Activated T-cell treated with anti-CD3 and anti-CD28 coated beads for 4 hours (primary cell): ENCODE results near the gene KRTAP5-4.
"Not testable (repeated sequence)": the region's sequence is repeated elsewhere in the genome, so short reads cannot be mapped to it uniquely, and the experiment has no call there.

Experiments
- DNase-seq: peaks from one replicate; pipeline ENCODE4 v3.0.0-alpha.2; 2020

KRTAP5-4 gene

DNA sequence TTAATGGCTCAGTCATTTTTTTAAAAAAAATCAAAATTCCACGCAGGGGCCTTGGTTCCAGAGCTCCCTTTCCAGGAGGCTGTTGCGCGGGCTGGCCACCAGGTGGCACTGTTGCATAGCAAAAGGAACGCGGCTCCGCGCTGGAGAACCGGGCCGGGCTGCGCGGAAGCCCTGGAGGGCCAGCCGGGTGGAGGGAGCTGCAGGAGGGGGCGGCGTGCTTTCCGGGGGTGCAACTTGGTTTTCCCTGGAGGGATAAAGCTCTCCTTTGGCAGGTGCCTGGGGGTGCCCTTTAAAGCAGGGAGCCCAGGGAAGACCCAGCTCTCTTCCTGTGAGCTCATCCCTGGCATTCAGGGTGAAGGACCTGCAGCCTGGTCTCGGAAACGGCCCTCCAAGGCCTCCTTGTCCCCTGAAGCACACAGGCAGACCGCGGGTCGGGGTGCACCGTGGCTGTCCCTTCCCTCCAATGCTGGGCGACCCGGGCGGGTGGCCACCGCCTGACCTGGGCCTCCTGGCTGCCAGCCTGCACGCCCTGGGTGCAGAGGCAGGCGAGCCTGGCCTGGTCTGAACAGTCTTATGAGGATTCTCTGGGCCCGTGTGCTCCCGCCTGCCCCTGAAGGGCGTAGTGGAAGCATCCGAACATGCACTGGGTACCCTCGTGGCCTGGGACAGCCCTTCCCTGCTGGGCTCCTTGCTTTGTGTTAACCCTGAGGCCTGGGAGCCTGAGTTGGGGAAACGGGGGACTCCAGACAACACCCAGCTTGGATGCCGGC, 31.0 kb upstream of the KRTAP5-4 start:
- peak; percentile 73 for DNase-seq

DNA sequence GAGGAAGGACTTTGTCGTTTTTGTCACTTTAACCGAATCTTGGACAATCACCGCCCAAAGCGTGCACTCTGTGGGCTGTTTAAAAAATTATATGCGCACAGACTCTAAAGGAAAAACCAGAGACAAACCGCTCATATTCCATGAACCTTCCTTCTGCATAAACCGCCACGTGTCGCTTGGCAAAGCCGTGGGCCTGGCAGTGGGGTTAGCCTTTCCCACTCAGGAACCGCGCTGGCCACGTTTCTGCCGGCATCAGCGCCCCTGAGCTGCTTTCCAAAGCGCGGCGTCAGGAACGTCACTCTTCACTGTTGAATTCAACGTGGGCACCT, 30.5 kb upstream of the KRTAP5-4 start:
- no peak for DNase-seq

DNA sequence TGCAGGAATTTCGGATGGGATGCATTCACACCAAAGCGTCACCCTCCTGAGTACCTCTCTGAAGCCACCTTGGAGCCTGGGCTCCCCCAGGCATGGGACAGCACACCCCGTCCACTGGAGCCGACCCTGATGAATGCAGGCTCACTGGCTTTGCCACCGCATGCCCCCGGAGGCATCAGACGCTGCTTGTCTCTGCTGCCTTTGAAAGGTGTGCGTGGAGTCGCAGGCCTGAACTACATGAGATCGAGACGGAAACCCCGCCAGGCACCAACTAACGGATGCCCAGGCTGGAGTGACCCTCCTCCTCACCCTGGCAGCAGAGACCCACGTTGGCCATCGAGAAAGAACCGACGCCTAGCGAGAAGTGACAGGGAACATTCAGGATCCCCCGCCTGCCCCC, 30.1 kb upstream of the KRTAP5-4 start:
- DNase-seq: no peak

DNA sequence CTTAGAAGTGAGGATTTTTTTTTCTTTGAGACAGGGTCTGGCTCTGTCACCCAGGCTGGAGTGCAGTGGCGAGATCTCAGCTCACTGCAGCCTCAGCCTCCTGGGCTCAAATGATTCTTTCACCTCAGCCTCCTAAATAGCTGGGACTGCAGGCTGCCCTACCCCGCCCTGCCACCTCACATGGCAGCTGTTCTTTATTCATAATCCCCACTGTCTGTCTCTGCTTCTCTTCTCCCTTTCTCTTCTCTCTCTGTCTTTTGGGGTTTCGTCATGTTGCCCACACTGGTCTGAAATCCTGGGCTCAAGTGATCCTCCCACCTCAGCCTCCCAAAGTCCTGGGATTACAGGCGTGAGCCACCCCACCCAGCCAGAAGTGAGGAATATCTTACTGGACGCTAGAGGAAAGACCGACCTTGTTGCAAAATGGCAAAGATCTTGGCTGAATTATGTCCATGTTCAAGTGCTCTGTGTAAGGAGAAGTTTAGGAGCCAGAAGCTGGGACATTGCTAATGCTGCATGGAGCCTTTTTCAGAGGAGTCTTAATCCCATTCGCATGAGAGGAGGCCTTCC, 29.6 kb upstream of the KRTAP5-4 start:
- no peak for DNase-seq

DNA sequence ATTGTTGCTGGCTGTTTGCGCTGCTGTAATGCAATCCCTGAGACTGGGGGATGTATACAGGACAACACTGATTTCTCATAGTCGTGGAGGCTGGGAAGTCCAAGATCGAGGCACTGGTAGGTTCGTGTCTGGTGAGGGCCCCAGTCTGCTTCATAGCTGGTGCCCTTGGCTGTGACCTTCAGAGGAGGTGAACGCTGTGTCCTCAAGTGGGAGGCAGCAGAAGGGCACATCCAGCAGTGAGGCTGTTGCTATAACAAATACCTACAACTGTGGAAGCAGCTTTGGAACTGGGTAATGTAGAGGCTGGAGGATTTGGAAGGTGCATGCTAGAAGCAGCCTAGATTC, 29.0 kb upstream of the KRTAP5-4 start:
- DNase-seq: no peak

DNA sequence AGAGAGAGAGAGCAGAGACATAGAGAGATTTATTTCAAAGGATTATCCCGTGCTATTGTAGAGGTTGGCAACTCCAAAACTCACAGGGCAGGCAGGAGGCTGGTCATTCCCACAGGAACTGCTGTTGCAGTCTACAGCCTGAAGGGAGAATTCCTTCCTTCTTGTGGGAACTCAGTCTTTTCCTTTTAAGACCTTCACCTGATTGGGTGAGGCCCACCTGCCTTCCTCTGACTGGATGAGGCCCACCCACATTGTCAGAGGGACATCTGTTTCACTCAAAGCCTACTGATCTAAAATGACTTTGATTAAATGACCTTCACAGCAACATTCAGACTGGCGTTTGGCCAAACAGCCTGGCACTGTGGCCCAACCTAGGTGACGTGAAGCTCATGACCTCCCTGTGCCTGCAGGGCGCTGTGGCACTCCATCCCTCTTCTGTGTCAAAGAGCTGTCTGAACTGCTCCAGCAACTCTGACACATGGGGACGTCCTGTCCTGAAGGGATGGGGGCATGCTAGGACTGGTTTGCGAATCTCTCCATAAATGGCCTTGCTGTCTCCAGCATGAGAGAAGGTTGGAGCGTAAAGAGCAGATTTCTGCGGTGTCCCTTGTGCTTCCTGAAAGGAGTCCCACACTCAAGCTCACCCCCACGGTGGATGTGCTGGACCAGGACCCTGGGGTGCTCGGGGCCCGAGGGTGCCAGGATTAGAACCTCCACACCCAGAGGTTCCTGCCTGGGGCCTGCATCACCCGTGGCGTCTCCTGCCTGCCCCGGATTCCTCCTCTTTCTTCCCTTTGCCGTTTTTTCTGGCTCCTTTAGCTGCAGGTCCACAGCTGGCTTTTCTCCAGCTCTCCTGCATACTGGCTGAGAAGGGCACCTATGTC, 28.3 kb upstream of the KRTAP5-4 start:
- DNase-seq: no peak

DNA sequence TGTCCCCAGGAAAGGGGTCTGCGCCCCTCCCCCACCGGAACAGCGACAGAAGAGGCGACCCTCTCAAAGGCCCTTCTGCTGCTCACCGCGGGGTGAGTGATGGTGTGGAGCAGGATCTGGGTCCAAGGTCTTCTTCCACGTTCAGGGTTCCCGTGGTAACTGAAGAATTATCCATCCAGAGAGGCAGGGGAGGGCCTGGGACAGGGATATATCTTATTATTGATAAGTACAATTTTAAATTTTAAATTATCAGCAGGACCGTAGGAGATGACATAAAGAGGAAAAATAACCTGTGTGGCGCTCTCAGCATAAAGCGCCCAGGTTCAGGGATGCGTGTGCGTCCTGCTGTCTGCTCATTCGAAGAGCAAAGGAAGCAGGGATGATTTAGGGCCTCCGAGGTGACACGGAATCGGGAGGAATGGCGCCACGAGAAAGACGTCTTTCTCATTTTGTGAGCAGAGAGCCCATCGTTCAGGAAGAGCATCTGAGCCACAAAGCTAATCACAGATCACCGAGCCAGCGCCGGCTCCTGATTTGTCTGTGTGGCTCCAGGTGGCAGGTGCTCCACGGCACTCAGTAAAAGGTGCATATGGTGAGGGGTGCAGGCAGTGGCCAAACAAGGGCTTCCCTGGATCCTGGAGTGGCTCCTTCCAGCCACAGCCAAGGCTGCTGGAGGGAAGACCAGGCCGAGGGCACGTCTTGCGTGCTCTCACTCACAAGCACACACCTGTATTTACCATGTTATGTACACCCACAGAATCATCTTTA, 26.9 kb upstream of the KRTAP5-4 start:
- DNase-seq: no peak

DNA sequence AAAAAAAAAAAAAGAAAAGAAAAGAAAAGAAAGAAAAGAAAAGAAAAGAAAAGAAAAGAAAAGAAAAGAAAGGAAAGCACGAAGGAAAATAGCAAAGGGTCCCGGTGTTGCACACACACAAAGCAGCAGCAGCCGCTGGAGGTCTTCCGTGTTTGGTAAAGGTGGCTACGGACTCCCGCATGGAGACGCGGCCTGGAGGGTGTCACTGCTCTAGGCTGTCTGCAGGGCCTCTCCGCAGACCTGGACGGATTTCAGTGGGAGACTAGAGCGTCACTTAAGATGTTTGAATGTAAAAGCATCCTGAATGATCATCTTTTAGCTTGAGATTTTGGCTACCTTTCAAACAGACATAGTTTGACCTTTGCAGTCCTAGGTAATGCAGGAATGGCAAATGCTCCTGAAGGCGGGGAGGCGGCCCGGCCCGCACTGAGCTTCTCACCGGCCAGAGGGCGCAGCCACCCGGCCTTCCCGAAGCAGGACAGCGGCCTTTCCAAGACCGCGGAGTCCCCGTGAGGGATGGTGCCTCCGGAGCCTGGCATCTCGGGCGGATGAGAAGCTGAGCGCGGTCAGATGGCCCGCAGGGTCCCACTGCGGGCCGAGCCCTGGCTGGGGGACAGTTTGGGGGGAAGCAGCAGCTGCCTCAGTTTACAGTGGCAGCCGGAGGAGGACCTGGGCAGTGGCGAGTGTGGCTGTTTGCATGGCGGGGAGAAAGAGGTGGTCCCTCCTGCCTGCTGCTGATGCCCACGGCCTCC, 26.1 kb upstream of the KRTAP5-4 start:
- DNase-seq: no peak

DNA sequence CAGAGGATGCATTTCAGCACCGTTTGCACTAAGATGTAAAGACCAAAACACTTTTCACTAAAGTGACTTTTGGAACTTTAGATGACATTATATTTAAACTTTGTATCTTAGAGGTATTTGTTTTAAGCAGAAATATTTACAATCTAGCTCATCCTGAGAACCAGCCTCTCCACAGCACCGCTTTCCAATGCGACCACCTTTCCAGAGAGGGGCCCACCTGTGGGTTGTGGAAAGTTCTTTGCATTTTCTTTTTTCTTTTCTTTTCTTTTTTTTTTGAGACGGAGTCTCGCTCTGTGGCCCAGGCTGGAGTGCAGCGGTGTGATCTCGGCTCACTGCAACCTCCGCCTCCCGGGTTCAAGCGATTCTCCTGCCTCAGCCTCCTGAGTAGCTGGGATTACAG, 24.6 kb upstream of the KRTAP5-4 start:
- DNase-seq: not testable (repeated sequence)

DNA sequence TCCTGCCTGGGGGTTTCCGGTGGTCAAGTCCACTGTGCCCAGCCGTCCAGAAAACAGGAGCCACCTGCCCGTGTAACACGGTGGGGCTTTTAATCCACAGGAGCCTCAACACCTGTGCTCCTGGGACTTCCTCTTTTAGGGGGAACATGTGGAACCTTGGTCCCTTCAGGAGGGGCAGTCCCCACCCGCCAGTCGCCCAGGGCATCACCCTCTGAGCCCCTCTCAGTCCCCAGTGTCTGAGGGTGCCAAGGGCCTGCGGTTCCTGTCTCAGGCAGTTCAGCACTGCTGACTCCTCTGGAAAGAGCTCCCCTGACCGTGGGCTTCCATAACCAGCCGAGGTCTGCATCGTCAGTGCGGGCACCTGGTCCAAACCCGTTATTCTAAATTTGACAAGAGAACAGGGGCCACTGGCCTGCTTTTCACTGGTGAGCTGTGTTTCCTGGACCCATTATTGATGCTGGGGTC, 23.5 kb upstream of the KRTAP5-4 start:
- DNase-seq: no peak

DNA sequence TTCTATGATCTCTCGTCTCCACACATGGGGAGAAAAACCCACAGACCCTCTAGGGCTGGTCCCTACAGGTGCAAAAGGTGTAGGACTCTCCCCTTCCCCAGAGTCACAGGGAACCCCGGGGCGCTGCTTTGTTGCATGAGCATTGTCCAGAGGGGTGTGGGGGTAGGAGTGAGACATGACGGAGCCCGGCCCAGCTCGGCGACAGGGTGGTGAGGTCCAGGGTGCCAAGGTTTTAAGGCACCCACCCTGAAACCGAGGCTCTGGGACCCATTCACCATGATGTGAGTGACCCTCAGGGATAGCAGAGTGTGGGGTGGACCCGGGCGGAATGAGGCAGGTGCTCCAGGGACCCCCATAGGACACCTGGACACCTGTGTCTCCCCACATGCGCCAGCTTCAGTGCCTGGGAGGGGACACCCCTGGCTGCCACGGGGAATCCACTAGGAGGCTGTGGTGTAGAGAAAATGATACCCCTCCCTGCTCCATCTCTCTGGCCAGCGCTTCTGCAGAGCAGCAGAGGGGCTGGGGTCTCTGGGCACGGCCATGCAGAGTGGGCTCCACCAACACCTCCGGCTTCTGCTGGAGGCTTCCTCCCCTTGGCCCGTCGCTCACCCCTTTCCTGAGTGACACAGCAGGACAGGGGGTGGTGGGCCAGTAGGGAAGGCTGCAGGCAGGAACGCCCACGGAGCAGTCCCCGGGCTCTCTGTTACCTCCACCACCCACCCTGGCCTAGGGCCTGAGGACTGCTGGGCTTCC, 22.8 kb upstream of the KRTAP5-4 start:
- no peak for DNase-seq

DNA sequence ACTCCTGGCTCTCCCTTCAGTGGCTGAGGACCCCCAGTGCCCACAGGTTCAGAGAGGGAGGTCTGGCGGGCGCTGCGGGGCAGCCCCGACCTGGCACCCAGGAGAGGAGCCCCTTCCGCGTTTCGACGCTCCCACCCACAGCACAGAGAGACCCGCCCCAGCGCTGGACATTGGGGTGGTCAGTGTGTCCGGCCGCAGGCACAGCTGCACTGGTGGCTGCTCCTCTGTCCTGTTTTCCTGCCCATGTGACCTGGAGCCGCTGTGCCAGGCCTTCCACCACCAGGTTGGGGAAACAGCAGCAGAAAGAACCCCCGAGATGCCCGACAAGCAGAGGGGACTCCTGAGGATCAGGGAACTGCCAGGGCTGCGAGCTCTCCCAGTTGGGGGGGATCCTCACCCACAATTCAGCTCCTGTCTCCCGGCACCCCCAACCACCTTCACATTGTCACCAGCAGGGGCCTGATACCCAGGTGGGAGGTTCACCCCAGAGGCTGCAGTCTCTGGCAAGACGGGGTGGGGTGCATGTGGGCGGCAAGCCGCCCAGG, 21.3 kb upstream of the KRTAP5-4 start:
- no peak for DNase-seq

DNA sequence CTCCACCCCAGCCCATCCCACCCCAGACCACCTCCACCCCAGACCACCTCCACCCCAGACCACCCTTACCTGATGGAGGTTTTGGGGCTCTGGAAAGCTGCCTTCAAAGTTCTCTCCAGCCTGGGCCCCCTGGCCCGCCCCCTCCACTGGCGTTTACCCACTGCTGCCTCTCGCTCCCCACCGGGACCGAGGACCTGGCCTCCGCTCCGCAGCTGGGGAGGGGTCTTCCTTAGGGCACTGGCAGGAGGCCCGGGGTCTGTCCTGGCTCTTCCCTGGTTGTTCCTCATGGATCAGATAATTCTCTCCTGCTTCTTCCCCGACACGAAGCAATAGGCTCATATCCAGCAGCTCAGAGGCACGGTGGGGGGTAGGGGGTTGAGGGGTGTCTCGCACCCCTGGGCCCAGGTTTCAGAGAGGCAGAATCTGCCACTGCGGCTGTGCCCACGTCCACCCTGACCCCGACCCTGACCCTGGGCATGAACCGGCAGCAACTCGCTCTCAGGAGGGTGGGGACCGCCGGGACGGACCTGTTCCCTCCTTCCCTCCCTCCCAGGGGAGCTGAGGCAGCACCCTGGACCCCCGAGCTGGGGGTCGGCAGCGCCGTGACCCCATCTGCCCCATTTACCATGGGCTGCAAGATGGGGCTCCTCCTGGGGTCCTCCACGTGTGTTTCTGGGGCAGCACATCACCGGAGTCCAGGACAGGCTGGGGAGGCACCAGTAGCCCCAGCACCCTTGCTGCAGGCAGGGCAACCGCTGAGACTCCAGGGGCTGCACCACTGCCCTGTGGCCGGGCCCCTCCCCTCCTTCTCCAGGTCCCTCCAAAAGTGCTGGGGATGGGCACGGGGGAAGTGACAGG, 20.6 kb upstream of the KRTAP5-4 start:
- DNase-seq: no peak

DNA sequence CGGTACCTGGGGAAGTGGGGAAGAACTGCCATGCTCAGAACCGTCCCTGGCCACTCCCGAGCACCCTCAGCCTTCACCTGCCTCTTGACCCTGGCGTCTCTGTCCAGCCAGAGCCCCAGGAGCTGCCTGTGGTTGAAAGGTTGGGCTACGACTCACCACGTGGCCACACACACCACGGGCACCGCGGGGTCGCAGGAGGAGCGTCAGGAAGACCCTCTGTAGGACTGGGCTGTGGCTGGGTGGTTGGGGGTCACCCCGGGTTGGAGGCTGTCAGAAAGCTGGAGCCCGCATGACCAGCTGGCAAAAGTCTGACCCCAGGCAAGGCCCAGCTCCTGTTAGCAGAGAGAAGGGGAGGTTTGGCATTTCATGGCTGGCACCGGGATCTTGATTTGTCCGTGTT, 19.2 kb upstream of the KRTAP5-4 start:
- DNase-seq: no peak

DNA sequence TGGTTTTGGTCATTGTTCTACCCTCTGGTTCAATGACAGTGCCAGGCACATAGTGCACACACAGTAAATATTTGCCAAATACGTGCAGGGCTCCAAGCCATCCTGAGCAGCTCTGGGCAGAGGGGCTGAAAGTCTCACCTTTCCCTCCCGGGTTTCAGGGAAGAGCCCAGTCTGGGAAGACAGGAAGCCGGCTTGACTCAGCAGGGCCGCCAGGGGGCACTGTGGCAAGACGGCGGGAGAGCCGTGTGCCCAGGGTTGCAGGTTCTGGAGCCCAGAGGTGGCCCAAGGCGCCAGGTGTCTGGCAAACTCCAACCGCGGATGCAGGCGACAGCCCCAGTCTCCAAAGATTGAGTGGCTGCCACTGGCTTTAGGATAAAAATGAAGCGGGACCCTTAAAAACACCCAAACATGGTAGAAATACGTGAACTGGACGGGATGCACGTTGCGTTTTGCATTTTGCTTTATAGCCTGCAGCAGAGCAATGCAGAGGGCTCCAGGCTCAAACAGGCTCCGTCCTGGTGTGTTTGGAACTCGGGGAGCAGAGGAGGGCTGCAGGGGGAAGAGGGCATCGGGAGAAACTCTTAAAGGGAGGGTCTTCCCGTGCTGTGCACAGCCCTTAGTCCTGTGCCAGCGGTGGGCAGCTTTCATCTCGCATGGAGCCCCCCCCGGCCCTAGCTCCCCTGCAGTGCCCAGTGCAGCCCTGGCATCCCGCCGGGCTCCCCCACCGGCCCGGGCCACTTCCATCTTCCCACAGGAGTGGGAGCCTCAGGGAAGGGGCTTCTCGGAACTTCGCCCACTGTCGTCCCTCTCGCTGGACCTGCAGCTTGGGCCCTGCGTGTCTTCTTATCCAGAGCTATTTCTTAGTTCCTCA, 18.4 kb upstream of the KRTAP5-4 start:
- DNase-seq: peak; percentile 12

DNA sequence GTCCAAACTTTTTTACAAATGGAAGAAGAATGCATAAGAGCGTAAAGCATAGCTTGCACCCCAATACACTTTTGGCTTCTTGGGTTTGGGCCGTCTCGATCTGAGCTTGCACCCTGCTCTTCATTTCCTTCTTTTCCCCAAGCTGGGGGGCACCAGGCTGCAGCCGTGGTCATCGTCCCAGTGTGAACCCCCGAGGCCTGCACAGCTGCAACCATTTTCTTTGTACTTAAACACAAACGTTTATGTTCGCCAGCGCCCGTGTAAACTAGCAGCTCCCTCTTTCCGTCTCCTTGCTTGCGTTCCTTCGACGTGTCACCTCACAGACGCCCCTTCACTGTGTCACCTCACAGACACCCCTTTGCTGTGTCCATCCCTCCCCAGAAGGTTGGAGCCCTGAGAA, 17.7 kb upstream of the KRTAP5-4 start:
- DNase-seq: no peak

DNA sequence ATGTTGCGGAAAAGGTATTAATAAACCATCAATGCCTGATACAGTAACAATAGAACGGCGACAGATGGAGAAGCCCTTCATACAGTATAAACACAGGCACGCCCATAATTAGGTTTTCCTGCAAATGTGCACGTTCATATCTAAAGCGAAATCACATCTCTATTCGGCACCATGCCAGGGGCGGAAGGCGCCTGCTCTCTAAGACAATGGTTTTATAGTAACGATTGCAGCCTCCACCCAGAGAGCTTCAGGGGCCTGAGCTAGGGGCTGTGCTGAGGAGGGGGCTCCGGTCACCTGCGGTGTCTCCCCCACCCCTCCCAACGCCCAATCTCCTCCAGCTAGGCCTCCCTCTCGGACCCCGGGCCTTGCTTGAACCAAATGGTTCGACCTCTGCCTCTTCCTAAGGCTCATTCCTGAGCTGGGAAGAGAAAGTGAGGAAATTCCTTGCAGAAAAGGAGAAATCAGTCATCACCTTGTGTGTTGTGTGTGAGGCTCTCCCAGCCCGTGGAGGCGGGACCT, 17.2 kb upstream of the KRTAP5-4 start:
- DNase-seq: no peak

DNA sequence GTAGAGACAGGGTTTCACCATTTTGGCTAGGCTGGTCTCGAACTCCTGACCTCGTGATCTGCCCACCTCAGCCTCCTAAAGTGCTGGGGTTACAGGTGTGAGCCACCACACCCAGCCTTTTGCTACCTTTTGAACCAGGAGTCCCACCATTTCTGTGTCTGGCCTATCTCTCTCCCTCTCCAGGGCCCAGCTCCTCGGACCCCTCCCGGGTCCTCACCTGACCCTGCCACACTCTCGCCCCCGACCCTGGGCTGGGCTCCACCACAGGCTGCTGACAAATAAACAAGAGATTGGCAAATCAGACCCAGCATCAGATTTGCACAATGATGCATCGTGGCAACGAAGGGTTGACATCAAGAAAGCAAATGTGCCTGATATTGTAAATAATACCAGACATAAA, 16.4 kb upstream of the KRTAP5-4 start:
- no peak for DNase-seq

DNA sequence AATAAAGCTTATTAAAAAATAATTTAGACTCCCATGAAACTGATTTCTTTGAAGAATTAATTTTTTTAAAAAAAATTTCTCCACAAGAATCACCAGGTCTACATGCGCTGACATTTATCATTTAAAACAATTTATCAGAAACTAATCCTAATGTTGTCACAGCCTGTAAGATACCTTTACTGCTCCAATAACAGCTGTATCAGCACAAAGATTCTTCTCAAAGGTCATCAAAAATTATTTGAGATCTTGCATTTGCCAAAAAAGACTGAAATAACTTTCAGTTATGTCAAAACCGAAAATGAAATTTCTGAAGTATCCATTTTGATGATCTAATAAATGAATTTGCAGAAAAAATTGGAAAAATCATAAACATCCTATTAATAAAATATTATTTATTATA, 15.7 kb upstream of the KRTAP5-4 start:
- no peak for DNase-seq
